ENCODE results near the gene HBZ. TPM values are rescaled to one million over a fixed set of nuclear protein-coding genes. Genes with fewer than 3 reads are reported as not detected.
A peak's percentile ranks its signal among the peaks of the same experiment; 100 is the strongest.
"Not testable (repeated sequence)": the region's sequence is repeated elsewhere in the genome, so short reads cannot be mapped to it uniquely, and the experiment has no call there.

The HBZ gene
- total RNA-seq, 1 experiment from 2014 or later = not detected

DNA sequence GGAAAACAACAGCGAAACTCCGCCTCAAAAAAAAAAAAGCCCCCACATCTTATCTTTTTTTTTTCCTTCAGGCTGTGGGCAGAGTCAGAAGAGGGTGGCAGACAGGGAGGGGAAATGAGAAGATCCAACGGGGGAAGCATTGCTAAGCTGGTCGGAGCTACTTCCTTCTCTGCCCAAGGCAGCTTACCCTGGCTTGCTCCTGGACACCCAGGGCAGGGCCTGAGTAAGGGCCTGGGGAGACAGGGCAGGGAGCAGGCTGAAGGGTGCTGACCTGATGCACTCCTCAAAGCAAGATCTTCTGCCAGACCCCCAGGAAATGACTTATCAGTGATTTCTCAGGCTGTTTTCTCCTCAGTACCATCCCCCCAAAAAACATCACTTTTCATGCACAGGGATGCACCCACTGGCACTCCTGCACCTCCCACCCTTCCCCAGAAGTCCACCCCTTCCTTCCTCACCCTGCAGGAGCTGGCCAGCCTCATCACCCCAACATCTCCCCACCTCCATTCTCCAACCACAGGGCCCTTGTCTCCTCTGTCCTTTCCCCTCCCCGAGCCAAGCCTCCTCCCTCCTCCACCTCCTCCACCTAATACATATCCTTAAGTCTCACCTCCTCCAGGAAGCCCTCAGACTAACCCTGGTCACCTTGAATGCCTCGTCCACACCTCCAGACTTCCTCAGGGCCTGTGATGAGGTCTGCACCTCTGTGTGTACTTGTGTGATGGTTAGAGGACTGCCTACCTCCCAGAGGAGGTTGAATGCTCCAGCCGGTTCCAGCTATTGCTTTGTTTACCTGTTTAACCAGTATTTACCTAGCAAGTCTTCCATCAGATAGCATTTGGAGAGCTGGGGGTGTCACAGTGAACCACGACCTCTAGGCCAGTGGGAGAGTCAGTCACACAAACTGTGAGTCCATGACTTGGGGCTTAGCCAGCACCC lies 22.8 kb downstream of the HBZ start:
- in situ Hi-C loops (cut with HindIII; ENCODE audit: low sequenced_read_pairs) = no loop called here
- DNase-seq (ENCODE audit: low spot score) = no peak

DNA sequence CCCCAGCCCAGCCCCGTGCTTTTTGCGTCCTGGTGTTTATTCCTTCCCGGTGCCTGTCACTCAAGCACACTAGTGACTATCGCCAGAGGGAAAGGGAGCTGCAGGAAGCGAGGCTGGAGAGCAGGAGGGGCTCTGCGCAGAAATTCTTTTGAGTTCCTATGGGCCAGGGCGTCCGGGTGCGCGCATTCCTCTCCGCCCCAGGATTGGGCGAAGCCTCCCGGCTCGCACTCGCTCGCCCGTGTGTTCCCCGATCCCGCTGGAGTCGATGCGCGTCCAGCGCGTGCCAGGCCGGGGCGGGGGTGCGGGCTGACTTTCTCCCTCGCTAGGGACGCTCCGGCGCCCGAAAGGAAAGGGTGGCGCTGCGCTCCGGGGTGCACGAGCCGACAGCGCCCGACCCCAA lies 23.6 kb downstream of the HBZ start:
- DNase-seq (ENCODE audit: low spot score); in situ Hi-C loops (cut with HindIII; ENCODE audit: low sequenced_read_pairs): not testable (repeated sequence)

DNA sequence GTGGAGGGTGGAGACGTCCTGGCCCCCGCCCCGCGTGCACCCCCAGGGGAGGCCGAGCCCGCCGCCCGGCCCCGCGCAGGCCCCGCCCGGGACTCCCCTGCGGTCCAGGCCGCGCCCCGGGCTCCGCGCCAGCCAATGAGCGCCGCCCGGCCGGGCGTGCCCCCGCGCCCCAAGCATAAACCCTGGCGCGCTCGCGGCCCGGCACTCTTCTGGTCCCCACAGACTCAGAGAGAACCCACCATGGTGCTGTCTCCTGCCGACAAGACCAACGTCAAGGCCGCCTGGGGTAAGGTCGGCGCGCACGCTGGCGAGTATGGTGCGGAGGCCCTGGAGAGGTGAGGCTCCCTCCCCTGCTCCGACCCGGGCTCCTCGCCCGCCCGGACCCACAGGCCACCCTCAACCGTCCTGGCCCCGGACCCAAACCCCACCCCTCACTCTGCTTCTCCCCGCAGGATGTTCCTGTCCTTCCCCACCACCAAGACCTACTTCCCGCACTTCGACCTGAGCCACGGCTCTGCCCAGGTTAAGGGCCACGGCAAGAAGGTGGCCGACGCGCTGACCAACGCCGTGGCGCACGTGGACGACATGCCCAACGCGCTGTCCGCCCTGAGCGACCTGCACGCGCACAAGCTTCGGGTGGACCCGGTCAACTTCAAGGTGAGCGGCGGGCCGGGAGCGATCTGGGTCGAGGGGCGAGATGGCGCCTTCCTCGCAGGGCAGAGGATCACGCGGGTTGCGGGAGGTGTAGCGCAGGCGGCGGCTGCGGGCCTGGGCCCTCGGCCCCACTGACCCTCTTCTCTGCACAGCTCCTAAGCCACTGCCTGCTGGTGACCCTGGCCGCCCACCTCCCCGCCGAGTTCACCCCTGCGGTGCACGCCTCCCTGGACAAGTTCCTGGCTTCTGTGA lies 24.3 kb downstream of the HBZ start, which contains the start of gene HBA1:
Gene HBA1, plus strand, starts transcription at position 204 of the 906 bp plus-strand sequence. Its CDS starts 37 bp downstream, at position 241.
- DNase-seq (ENCODE audit: low spot score); in situ Hi-C loops (cut with HindIII; ENCODE audit: low sequenced_read_pairs): not testable (repeated sequence)

GRCh38 chr16:177394-177822 lies 25.0 kb downstream of the HBZ start:
- DNase-seq (ENCODE audit: low spot score) = no peak
- in situ Hi-C loops (cut with HindIII; ENCODE audit: low sequenced_read_pairs) = no loop called here

DNA sequence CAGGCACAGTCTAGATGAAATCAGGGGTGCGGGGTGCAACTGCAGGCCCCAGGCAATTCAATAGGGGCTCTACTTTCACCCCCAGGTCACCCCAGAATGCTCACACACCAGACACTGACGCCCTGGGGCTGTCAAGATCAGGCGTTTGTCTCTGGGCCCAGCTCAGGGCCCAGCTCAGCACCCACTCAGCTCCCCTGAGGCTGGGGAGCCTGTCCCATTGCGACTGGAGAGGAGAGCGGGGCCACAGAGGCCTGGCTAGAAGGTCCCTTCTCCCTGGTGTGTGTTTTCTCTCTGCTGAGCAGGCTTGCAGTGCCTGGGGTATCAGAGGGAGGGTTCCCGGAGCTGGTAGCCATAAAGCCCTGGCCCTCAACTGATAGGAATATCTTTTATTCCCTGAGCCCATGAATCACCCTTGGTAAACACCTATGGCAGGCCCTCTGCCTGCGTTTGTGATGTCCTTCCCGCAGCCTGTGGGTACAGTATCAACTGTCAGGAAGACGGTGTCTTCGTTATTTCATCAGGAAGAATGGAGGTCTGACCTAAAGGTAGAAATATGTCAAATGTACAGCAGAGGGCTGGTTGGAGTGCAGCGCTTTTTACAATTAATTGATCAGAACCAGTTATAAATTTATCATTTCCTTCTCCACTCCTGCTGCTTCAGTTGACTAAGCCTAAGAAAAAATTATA lies 25.7 kb downstream of the HBZ start:
- in situ Hi-C loops (cut with HindIII; ENCODE audit: low sequenced_read_pairs) = no loop called here
- DNase-seq (ENCODE audit: low spot score) = no peak

DNA sequence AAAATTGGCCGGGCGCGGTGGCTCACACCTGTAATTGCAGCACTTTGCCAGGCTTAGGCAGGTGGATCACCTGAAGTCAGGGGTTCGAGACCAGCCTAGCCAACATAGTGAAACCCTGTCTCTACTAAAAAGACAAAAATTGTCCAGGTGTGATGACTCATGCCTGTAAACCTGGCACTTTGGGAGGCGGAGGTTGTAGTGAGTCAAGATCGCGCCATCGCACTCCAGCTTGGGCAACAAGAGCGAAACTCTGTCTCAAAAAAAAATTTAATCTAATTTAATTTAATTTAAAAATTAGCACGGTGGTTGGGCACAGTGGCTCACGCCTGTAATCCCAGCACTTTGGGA lies 26.2 kb downstream of the HBZ start:
- in situ Hi-C loops (cut with HindIII; ENCODE audit: low sequenced_read_pairs) = no loop called here
- DNase-seq (ENCODE audit: low spot score) = no peak

- in situ Hi-C loops (cut with HindIII; ENCODE audit: low sequenced_read_pairs) = no loop called here
- DNase-seq (ENCODE audit: low spot score) = no peak
These were observed 27.0 kb downstream of the HBZ start for GRCh38 chr16:179211-180092.

DNA sequence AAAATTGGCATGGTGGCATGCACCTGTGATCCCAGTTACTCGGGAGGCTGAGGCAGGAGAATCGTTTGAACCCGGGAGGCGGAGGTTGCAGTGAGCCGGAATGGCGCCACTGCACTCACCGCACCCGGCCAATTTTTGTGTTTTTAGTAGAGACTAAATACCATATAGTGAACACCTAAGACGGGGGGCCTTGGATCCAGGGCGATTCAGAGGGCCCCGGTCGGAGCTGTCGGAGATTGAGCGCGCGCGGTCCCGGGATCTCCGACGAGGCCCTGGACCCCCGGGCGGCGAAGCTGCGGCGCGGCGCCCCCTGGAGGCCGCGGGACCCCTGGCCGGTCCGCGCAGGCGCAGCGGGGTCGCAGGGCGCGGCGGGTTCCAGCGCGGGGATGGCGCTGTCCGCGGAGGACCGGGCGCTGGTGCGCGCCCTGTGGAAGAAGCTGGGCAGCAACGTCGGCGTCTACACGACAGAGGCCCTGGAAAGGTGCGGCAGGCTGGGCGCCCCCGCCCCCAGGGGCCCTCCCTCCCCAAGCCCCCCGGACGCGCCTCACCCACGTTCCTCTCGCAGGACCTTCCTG lies 27.7 kb downstream of the HBZ start, which contains the start of gene HBQ1:
Gene HBQ1, plus strand, starts transcription at position 359 of the 575 bp plus-strand sequence. Its CDS starts 28 bp downstream, at position 387.
- DNase-seq (ENCODE audit: low spot score) = no peak
- in situ Hi-C loops (cut with HindIII; ENCODE audit: low sequenced_read_pairs) = no loop called here

- DNase-seq (ENCODE audit: low spot score) = peak; percentile 49
- in situ Hi-C loops (cut with HindIII; ENCODE audit: low sequenced_read_pairs) = no loop called here
These were observed 28.5 kb downstream of the HBZ start for GRCh38 chr16:180681-181564.

DNA sequence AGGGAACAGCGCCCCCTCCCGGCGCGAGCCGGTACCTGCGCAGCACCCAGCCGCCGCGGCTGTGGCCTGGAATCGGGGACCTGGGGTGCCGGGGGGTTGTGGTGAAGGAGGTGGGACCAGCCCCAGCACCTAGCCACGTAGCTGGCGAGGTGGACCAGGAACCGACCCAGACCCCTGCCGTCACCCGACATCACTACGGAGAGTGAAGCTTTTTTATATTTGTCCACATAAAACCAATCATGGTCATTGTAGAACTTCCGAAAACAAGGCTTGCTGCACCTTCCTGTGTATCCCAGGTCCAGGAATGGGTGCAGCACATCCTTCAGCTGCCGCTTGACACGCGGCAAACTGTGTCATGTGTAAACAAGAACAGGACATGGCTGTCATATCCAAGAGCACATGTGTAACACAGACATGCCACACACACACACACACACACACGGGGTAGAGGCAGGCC lies 29.1 kb downstream of the HBZ start:
- in situ Hi-C loops (cut with HindIII; ENCODE audit: low sequenced_read_pairs) = no loop called here
- DNase-seq (ENCODE audit: low spot score) = peak; percentile 19

GRCh38 chr16:183005-183404 lies 30.6 kb downstream of the HBZ start:
- DNase-seq (ENCODE audit: low spot score) = no peak
- in situ Hi-C loops (cut with HindIII; ENCODE audit: low sequenced_read_pairs) = no loop called here

- in situ Hi-C loops (cut with HindIII; ENCODE audit: low sequenced_read_pairs) = no loop called here
- DNase-seq (ENCODE audit: low spot score) = no peak
These were observed 32.8 kb downstream of the HBZ start for GRCh38 chr16:185213-185612.

DNA sequence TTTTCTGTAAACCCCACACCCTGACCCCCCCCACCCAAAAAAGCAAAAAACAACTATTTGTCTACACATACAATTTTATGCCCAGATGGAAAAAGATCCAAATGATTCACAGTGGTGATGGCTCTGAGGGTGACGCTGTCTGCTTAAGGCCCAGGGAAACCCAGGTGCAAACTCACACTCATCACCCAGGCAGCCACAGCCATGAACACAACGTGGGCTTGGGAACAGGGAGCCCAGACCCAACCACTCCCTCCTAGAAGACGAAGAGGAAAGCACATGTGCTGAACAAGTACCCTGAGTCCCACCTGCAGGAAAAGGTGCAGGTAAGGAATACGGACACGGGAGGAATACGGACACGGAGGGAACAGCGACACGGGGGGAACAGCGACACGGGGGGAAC lies 33.2 kb downstream of the HBZ start:
- DNase-seq (ENCODE audit: low spot score) = no peak
- in situ Hi-C loops (cut with HindIII; ENCODE audit: low sequenced_read_pairs) = no loop called here

DNA sequence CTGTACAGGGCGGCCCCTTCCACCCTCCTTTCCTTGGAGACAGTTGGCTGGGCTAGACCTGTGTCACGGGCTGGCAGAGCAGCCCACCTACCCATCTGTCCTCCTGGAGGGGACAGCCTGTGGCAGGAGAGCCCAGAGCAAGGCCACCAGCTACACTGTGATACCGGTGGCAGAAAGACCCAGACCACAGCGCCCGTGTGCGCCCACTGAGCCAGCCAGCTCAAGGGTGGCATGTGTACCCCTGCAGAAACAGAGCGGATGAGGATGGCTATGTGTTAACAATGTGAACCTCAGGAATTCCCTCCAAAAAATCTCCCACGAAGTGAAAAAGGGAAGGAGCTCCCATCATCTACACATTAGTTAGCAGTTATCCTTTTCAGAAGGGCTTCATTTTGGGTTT lies 34.9 kb downstream of the HBZ start:
- DNase-seq (ENCODE audit: low spot score) = no peak
- in situ Hi-C loops (cut with HindIII; ENCODE audit: low sequenced_read_pairs) = no loop called here

DNA sequence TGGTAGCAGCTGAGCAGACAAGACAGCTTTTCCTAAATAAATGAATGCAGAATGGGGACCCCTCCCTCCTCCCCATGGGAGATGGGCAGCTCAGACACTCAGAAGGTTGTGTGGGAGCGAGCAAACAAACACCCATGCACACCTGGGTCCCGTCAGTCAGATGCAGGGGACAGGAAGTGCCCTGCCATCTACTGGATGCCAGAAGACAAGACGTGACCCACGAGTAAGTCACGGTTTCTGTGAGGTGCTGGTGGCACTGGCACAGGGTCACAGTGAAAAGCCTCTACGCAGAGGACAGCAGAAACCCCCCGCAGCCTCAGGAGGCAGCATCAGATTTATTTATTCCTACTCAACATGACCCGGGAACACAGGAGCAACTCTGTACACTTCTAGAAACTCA lies 36.2 kb downstream of the HBZ start:
- DNase-seq (ENCODE audit: low spot score) = no peak
- in situ Hi-C loops (cut with HindIII; ENCODE audit: low sequenced_read_pairs) = no loop called here

DNA sequence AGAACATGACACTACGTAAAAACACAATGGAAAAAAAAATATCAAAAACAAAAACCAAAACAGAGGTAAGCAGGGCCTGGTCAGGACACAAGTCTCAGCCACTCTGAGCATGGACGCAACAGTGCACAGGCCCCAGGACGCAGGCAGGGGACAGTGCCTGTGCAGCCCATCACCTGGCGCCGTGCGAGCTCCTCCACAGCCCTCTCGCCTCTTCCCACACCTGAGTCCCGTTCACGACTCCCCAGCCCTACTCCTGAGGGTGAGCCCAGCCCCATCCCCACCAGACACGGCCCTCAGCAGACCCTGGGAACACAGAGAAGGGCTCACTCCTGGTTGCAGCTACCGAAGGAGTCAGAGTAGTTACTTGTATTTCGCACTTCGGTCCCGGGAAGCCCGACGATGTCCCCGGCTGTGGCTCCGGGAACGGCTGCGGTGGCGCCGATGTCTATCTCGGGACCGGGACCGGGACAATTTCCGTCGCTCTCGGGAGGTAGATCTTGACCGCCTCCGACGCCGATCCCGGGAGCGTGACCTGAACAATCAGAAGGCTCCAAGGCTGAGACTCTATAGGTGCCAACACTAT lies 37.3 kb downstream of the HBZ start:
- no peak for DNase-seq (ENCODE audit: low spot score)
- in situ Hi-C loops (cut with HindIII; ENCODE audit: low sequenced_read_pairs) = no loop called here

GRCh38 chr16:191831-192230 lies 39.4 kb downstream of the HBZ start:
- no peak for DNase-seq (ENCODE audit: low spot score)
- in situ Hi-C loops (cut with HindIII; ENCODE audit: low sequenced_read_pairs) = no loop called here

Data from G401 (cell line).